Suppressor macrophage treated with lipopolysaccharide for 1 hour (primary cell): ENCODE results near the gene MRGPRE.

Experiments
- DNase-seq, 3 donors: peaks; one replicate each; pipeline ENCODE4 v3.0.0-alpha.2; 2020 to 2022

Gene MRGPRE

DNA sequence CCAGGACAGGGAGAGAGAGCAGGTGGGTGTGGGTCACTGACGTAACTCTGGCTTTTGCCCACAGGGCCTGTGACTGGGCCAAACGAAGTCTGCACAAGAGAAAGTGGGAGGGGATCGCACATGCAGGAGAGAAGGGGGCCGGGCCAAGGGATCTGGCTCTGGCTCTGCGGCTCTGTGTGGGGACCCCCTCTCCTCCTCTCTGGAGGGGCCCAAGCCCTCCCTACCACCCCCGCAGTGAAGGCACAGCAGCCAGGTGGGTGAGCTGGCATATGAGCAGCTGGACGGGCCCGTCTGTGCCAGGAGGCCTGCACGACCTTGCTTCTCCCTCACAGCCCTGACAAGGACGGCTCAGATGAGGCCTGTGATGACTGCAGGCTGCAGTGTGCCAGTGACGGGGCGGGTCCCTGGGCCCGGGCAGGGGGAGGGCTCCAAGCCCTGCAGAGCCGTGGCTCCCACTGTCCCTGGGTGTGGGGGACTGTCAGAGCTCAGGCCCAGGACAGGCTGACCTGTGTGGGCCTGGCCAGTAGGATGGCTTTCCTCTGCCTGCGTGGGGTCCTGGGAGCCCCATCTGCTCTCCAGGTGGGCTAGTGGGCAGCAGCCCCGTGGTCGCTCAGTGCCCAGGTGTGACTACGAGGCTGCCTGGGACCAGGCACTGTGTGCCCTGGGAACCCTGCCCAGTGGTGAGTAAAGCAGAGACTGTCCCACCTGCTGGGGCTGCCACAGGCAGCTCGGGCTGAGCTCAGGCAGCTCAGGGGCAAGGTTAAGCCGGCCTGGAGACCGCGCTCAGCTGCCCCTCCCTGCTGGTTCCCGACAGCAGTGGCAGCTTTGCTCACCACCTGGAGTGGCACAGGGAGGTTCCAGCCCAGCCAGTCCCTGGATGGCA is 35.8 kb downstream of the MRGPRE start:
- DNase-seq = no peak

- DNase-seq = peak; percentile 70 to 78 (median 73)
Observed at GRCh38 chr11:3195251-3196160, 36.7 kb downstream of the MRGPRE start.

- DNase-seq = no peak
Observed at GRCh38 chr11:3194016-3194816, 38.0 kb downstream of the MRGPRE start.

DNA sequence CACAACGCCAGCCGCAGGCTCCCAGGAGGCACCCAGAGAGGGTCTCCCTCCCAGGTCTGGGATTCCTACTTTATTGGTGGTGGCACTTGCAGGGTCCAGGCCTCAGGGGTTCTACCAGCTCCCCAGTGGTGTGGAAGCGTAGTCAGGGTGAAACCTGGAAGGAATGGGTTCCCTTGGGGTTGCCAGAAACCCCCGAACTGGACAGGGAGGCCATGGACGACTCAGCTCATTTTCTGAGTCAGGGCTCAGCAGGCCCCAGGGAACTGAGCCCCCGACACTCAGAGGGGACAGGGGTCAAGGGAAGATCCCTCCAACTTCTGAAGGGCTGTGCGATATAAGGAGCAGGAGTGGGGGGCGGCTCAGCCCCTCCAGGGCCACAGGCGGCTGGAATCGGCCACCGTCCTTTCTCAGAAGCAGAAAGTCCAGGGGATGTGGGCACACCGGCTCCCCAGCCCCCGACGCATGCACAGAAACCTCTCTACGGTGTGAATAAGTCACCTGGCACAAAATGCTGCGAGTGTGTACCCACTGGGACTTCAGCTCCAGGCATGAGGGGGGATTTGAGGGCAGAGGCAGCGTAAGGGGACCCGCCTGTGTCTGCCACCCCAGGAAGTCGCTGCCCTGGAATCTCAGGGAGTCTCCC is 38.7 kb downstream of the MRGPRE start:
- no peak for DNase-seq

- no peak for DNase-seq
Observed at GRCh38 chr11:3192511-3193372, 39.5 kb downstream of the MRGPRE start.

DNA sequence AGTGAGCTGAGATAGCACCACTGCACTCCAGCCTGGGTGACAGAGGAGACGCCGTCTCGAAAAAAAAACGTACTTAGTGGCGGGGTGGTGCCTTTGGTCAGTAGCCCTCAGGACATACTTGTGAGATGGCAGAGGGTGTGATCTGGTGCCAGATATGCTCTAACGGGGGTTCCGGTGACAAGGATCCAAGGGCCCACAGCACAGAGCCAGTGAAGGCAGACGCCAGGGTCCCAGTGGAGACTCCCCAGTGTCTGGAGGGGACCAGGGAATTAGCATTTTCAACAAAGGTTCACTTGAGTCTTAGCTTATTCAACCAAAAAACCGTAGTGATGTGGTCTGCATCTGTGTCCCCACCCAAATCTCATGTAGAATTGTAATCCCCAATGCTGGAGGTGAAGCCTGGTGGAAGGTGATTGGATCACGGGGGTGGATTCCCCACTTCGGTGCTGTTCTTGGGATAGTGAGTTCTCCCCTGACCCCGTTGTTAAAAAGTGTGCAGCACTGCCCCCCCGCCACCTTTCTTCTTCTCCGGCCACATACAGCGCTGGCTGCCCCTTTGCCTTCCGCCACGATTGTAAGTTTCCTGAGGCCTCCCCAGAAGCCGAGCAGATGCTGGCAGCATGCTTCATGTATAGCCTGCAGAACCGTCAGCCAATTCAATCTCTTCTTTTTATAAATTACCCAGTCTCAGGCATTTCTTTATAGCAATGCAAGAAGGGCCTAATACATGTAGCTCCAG is 40.5 kb downstream of the MRGPRE start:
- DNase-seq = no peak

- no peak for DNase-seq
Observed at GRCh38 chr11:3190600-3190999, 41.6 kb downstream of the MRGPRE start.

GRCh38 chr11:3189886-3190583 is 42.2 kb downstream of the MRGPRE start:
- no peak for DNase-seq

DNA sequence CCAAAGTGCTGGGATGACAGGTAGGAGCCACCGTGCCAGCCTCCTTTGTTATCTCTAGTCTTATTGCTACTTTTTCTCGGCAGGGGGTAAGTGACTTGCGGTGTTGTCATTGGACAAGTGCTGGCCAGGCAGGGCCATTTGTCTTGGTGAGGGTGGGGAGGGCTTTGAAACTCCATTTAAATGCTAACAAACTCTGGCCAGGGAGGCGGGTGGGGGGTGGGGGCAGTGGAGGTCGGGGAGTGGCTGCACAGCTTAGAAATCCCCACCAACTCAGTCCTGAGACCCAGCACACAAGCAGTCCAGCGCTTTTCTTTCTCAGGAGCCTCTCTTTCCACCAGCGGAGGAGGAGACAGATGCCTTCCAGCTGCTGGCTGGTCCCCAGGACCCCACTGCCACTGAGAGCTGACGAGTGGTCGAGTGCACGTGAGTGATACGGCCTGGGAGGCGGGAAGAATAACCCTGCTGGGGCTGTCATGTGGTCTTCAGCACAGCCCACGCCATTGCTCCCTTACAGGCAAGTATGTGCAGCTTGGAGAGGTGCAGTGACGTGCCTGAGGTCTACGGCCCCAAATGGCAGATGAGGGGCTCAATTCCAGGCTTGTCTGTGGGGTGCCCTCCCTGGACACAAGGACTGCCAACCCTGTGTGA is 42.9 kb downstream of the MRGPRE start:
- DNase-seq = no peak

- DNase-seq = no peak
Observed at GRCh38 chr11:3188496-3189195, 43.6 kb downstream of the MRGPRE start.

DNA sequence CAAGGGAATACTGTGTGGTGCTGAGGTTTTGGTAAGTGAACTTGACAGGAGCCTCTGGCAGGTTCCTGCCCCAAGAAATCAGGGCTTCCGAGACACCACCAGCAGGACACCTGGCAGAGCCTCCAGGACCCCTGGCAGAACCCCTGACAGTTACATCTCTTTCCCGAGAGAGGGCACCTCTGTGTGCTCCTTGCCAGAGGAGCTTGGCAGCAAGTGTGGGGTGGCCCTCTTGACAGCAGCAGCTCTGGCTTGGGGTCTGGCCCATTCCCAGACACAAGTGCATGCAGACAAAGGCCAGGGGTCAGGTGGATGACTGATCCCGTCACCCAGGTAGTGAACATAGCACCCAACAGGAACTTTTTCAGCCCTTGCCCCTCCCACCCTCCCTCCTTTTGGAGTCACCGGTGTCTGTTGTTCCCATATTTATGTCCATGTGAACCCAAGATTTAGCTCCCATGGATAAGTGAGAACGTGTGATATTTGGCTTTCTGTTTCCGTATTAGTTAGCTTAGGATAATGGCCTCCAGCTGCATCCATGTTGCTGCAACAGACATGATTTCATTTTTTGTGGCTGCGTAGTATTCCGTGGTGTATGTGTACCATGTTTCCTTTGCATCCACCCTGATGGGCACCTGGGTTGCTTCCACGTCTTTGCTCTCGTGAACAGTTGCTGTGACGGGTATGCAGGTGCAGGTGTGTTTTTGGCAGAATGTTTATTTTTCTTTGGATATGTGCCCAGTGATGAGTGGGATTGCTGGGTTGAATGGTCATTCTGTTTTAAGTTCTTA is 45.9 kb downstream of the MRGPRE start:
- no peak for DNase-seq

- peak in 1 of 3 donors; percentile 18 for DNase-seq
Observed at GRCh38 chr11:3184732-3185347, 47.4 kb downstream of the MRGPRE start.

DNA sequence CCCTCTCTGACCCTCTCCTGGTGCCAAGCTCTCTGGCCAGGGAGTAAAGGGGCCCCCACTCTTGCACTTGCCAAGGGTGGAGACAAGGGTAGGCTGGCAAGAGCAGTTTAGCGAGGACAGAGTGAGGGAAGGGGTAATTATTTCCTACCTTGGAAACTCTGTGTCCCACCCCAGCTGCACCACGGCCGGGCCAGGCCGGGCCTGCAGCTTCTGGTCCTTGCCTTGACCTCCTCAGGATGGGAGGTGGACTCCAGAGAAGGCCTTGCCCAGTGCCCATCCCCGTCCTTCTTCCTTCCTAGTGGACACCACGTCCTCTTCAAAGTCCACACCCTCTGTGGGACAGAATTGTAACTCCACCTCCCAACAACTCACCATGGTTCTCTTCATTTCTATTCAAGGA is 48.7 kb downstream of the MRGPRE start:
- no peak for DNase-seq

DNA sequence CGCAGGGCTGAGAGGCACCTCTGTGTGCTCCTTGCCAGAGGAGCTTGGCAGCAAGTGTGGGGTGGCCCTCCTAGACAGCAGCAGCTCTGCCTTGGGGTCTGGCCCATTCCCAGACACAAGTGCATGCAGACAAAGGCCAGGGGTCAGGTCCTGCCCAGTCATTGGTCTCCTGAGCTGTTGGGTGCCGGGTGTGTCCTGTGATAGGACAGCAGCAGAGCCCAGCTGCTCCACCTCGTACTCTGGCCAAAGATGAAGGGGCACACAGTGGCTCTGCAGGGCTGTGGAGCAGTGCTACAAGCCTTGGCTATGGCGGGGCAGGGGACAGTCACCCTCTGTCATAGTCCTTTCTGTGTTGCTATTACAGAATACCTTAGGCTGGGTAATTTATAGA is 49.8 kb downstream of the MRGPRE start:
- no peak for DNase-seq

DNA sequence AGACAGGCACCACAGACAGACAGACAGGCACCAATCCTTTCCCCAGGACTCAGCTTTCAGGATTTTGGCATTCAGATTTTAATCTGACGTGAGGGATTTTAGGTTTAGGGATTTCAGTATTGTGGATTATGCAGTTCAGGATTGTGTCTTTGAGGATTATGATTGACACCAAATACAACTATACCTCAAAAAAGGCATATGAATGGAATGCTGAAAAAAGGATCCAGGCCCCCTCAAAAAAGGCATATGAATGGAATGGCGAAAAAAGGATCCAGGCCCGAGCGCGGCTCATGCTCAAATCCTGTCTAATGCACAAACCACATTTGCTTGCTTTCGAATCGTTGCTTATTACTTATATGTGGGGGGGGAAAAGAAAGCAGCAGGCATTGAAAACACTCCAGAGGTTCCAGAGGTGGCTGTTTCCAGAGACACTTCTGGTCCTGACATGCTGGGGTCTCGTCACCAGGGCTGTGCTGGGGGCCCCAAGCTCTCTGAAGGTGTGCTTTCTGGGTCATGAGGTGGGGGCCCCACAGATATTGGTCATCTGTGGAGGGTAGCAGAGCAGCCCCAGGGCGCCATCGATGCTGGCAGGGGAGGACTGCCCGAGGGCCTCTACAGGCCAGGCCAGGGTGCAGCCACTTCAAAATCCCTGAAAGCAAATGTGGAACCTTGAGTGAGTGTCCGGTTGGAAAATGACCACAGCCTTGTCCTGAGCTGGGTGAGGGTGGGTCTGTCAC is 50.3 kb downstream of the MRGPRE start:
- no peak for DNase-seq

GRCh38 chr11:3180869-3181268 is 51.3 kb downstream of the MRGPRE start:
- DNase-seq = no peak

GRCh38 chr11:3178349-3178748 is 53.9 kb downstream of the MRGPRE start:
- no peak for DNase-seq
